Naive B cell (primary cell): ENCODE measurements around the gene GEMIN7. TPM values are rescaled to one million over a fixed set of nuclear protein-coding genes. Genes with fewer than 3 reads are reported as not detected.
A peak's percentile ranks its signal among the peaks of the same experiment; 100 is the strongest.

Experiments used
- ATAC-seq, 2 donors: fragments of 150-1000 bp; cut with Tn5 transposase; 2 replicates each; pipeline ENCODE4 v1.10.0; 2021; ENCODE audit warnings: low read depth in 2 of 2, mild to moderate bottlenecking in 2 of 2, moderate library complexity in 2 of 2
- DNase-seq: peaks from one replicate; pipeline ENCODE4 v3.0.0; 2022
- H3K27ac Mint-ChIP-seq, 6 donors: one replicate each; pipeline ENCODE4 v1.8.0; 2020 to 2022; ENCODE audit warnings: mild to moderate bottlenecking in 6 of 6, mixed read lengths in 6 of 6, moderate library complexity in 5 of 6, inconsistent platforms in 2 of 6
- H3K27me3 Mint-ChIP-seq, 3 donors: one replicate each; pipeline ENCODE4 v1.8.0; 2021 to 2022; ENCODE audit warnings: mixed read lengths in 3 of 3, mild to moderate bottlenecking in 1 of 3
- H3K36me3 Mint-ChIP-seq, 2 donors: one replicate each; pipeline ENCODE4 v1.8.0; 2020 to 2022; ENCODE audit warnings: mixed read lengths in 2 of 2, inconsistent platforms in 1 of 2, mild to moderate bottlenecking in 1 of 2
- H3K4me1 Mint-ChIP-seq, 3 donors: one replicate each; pipeline ENCODE4 v1.8.0; 2020 to 2022; ENCODE audit warnings: mixed read lengths in 3 of 3, inconsistent platforms in 1 of 3, mild to moderate bottlenecking in 1 of 3, moderate library complexity in 1 of 3
- H3K4me3 Mint-ChIP-seq, 8 donors: one replicate each; pipeline ENCODE4 v1.8.0; 2020 to 2022; ENCODE audit warnings: mild to moderate bottlenecking in 8 of 8, mixed read lengths in 8 of 8, moderate library complexity in 8 of 8, inconsistent platforms in 2 of 8
- H3K9me3 Mint-ChIP-seq, 7 donors: one replicate each; pipeline ENCODE4 v1.8.0; 2020 to 2022; ENCODE audit warnings: mixed read lengths in 7 of 7, mild to moderate bottlenecking in 5 of 7, inconsistent platforms in 2 of 7, moderate library complexity in 1 of 7
- polyA plus RNA-seq, 6 donors: library from polyadenylated mRNA; unstranded; fragments of 300-500 nt; fragmentation: Illumina TruSeq; gene quantifications; one replicate each; pipeline ENCODE4 v1.2.3, GENCODE V29; 2021; ENCODE audit warnings: low read depth in 6 of 6

GEMIN7 gene
- 100 to 1,000 TPM in 4 of 6 donors, 10 to 100 TPM in 2; 86.8 to 138 (median 102) TPM for polyA plus RNA-seq

- ATAC-seq (peak; percentile 43 to 49), DNase-seq (peak; percentile 81)
- no peaks in the 10 kb centered on the region for H3K27me3 Mint-ChIP-seq
- peaks cover 43 to 63% (median 59%) of the 10 kb centered on the region in 3 donors for H3K4me1 Mint-ChIP-seq
- H3K4me3 Mint-ChIP-seq = peak within 1 kb of the TSS; percentile 93 to 98 (median 96)
- H3K36me3 Mint-ChIP-seq = peaks cover 6 to 10% of the 10 kb centered on the region in 2 donors
- peak within 1 kb of the TSS; percentile 93 to 97 (median 95) for H3K27ac Mint-ChIP-seq
- no peaks in the 10 kb centered on the region for H3K9me3 Mint-ChIP-seq
Measured at GRCh38 chr19:45079063-45079910, at the start of gene GEMIN7. GEMIN7 (plus strand) TSS chr19:45079260; CDS start chr19:45090115, 10,855 bp downstream.

GRCh38 chr19:45030825-45031224 lies 48.2 kb upstream of the GEMIN7 start:
- H3K27me3 Mint-ChIP-seq = no peaks in the 10 kb centered on the region

GRCh38 chr19:45032421-45032820 lies 46.6 kb upstream of the GEMIN7 start:
- peaks cover 0 to 4% (median 0%) of the 10 kb centered on the region in 7 donors for H3K9me3 Mint-ChIP-seq
- H3K27ac Mint-ChIP-seq = no peak overlapping the region
- DNase-seq (no peak), ATAC-seq (no peak)
- peak overlapping the region in 1 of 8 donors; percentile 42 for H3K4me3 Mint-ChIP-seq
- no peaks in the 10 kb centered on the region for H3K27me3 Mint-ChIP-seq
- peaks cover 2 to 5% (median 4%) of the 10 kb centered on the region in 3 donors for H3K4me1 Mint-ChIP-seq
- H3K36me3 Mint-ChIP-seq = peaks cover 10 to 13% of the 10 kb centered on the region in 2 donors

More at GRCh38 chr19:45030825-45031224, 48.2 kb upstream of the GEMIN7 start:
- Mint-ChIP-seq H3K9me3 (peaks cover 0 to 4% (median 0%) of the 10 kb centered on the region in 7 donors), H3K4me3 (no peak overlapping the region), H3K4me1 (peaks cover 5 to 7% (median 6%) of the 10 kb centered on the region in 3 donors), H3K27ac (no peak overlapping the region), H3K36me3 (peaks cover 10 to 13% of the 10 kb centered on the region in 2 donors)
- no peak for DNase-seq
- no peak for ATAC-seq

GRCh38 chr19:45035755-45036154 lies 43.3 kb upstream of the GEMIN7 start:
- DNase-seq = no peak
- H3K27ac Mint-ChIP-seq = peak overlapping the region in 1 of 6 donors; percentile 16
- H3K4me1 Mint-ChIP-seq = peaks cover 21 to 24% (median 23%) of the 10 kb centered on the region in 3 donors
- H3K9me3 Mint-ChIP-seq = peaks cover 0 to 4% (median 0%) of the 10 kb centered on the region in 7 donors
- H3K27me3 Mint-ChIP-seq = no peaks in the 10 kb centered on the region
- H3K36me3 Mint-ChIP-seq = peaks cover 12 to 27% of the 10 kb centered on the region in 2 donors
- peak overlapping the region in 2 of 8 donors; percentile 25 to 41 for H3K4me3 Mint-ChIP-seq
- no peak for ATAC-seq

- Mint-ChIP-seq H3K9me3 (peaks cover 0 to 4% (median 0%) of the 10 kb centered on the region in 7 donors), H3K4me1 (peaks cover 34 to 41% (median 40%) of the 10 kb centered on the region in 3 donors), H3K27ac (peak overlapping the region in 2 of 6 donors; percentile 38 to 92), H3K36me3 (peaks cover 5 to 36% of the 10 kb centered on the region in 2 donors), H3K27me3 (no peaks in the 10 kb centered on the region), H3K4me3 (peak overlapping the region; percentile 38 to 100 (median 83))
- ATAC-seq (no peak), DNase-seq (no peak)
Measured at GRCh38 chr19:45037393-45038169, 41.5 kb upstream of the GEMIN7 start.

GRCh38 chr19:45038931-45039893 lies 39.8 kb upstream of the GEMIN7 start, which contains the start of gene CLASRP:
CLASRP (plus strand) TSS chr19:45039045; CDS start chr19:45040213, 1,168 bp downstream.
- H3K4me3 Mint-ChIP-seq = peak within 1 kb of the TSS; percentile 89 to 100 (median 99)
- H3K9me3 Mint-ChIP-seq = peaks cover 0 to 2% (median 0%) of the 10 kb centered on the region in 7 donors
- DNase-seq (peak; percentile 87), ATAC-seq (peak; percentile 92 to 93)
- peaks cover 30 to 43% (median 40%) of the 10 kb centered on the region in 3 donors for H3K4me1 Mint-ChIP-seq
- H3K27ac Mint-ChIP-seq = peak within 1 kb of the TSS; percentile 92 to 99 (median 97)
- H3K36me3 Mint-ChIP-seq = peaks cover 0 to 28% of the 10 kb centered on the region in 2 donors
- H3K27me3 Mint-ChIP-seq = no peaks in the 10 kb centered on the region

GRCh38 chr19:45040059-45040771 lies 38.8 kb upstream of the GEMIN7 start:
- DNase-seq = no peak
- no peaks in the 10 kb centered on the region for H3K27me3 Mint-ChIP-seq
- ATAC-seq = no peak
- H3K36me3 Mint-ChIP-seq = peaks cover 0 to 28% of the 10 kb centered on the region in 2 donors
- peaks cover 0 to 2% (median 0%) of the 10 kb centered on the region in 7 donors for H3K9me3 Mint-ChIP-seq
- H3K4me1 Mint-ChIP-seq = peaks cover 30 to 46% (median 43%) of the 10 kb centered on the region in 3 donors
- peak overlapping the region; percentile 82 to 100 (median 98) for H3K4me3 Mint-ChIP-seq
- H3K27ac Mint-ChIP-seq = peak overlapping the region in 4 of 6 donors; percentile 83 to 98 (median 90)

GRCh38 chr19:45041125-45041524 lies 37.9 kb upstream of the GEMIN7 start:
- no peaks in the 10 kb centered on the region for H3K9me3 Mint-ChIP-seq
- H3K27ac Mint-ChIP-seq = peak overlapping the region; percentile 38 to 88 (median 76)
- peaks cover 39 to 54% (median 50%) of the 10 kb centered on the region in 3 donors for H3K4me1 Mint-ChIP-seq
- H3K27me3 Mint-ChIP-seq = no peaks in the 10 kb centered on the region
- peak overlapping the region; percentile 1 to 100 (median 88) for H3K4me3 Mint-ChIP-seq
- ATAC-seq = no peak
- H3K36me3 Mint-ChIP-seq = peaks cover 0 to 28% of the 10 kb centered on the region in 2 donors
- DNase-seq = no peak

- Mint-ChIP-seq H3K9me3 (no peaks in the 10 kb centered on the region), H3K27ac (peak overlapping the region; percentile 15 to 86 (median 65)), H3K36me3 (peaks cover 0 to 11% of the 10 kb centered on the region in 2 donors), H3K4me3 (peak overlapping the region in 7 of 8 donors; percentile 16 to 94 (median 88)), H3K27me3 (no peaks in the 10 kb centered on the region), H3K4me1 (peaks cover 51 to 75% (median 59%) of the 10 kb centered on the region in 3 donors)
- ATAC-seq (no peak), DNase-seq (no peak)
Measured at GRCh38 chr19:45045671-45046353, 33.2 kb upstream of the GEMIN7 start.

GRCh38 chr19:45046355-45046754 lies 32.7 kb upstream of the GEMIN7 start:
- Mint-ChIP-seq H3K27ac (peak overlapping the region in 5 of 6 donors; percentile 43 to 88 (median 85)), H3K27me3 (no peaks in the 10 kb centered on the region)
- no peak for ATAC-seq

GRCh38 chr19:45047188-45047797 lies 31.8 kb upstream of the GEMIN7 start:
- peaks cover 47 to 74% (median 55%) of the 10 kb centered on the region in 3 donors for H3K4me1 Mint-ChIP-seq
- no peaks in the 10 kb centered on the region for H3K36me3 Mint-ChIP-seq
- peak overlapping the region; percentile 90 to 98 (median 94) for H3K27ac Mint-ChIP-seq
- H3K27me3 Mint-ChIP-seq = no peaks in the 10 kb centered on the region
- no peaks in the 10 kb centered on the region for H3K9me3 Mint-ChIP-seq
- ATAC-seq = peak; percentile 69 to 70
- peak; percentile 74 for DNase-seq
- peak overlapping the region; percentile 76 to 94 (median 92) for H3K4me3 Mint-ChIP-seq

More at GRCh38 chr19:45046355-45046754, 32.7 kb upstream of the GEMIN7 start:
- no peaks in the 10 kb centered on the region for H3K9me3 Mint-ChIP-seq
- H3K4me3 Mint-ChIP-seq = peak overlapping the region in 7 of 8 donors; percentile 76 to 94 (median 91)
- no peak for DNase-seq
- peaks cover 51 to 74% (median 55%) of the 10 kb centered on the region in 3 donors for H3K4me1 Mint-ChIP-seq
- H3K36me3 Mint-ChIP-seq = peaks cover 0 to 8% of the 10 kb centered on the region in 2 donors
